Fibroblast of lung (primary cell): Measurements from ENCODE around the gene TMEM269.

Source experiments
- EZH2 ChIP-seq: IDR thresholded peaks from 2 replicates; pipeline ENCODE4 v1.5.1; 2012; ENCODE audit warnings: low read length, control low read depth, mild to moderate bottlenecking; ENCODE audit errors: missing control alignments
- TF ChIP-seq, protein P1 (sequence below), 2 donors: IDR thresholded peaks in 1 of 2; conservative IDR thresholded peaks in 1 of 2; 1 replicate in 1 of 2; 2 replicates in 1 of 2; pipeline ENCODE4 v1.5.1; 2011 to 2012; ENCODE audit warnings: low read length in 2 of 2, control low read depth in 1 of 2, inconsistent platforms in 1 of 2, low read depth in 1 of 2, mild to moderate bottlenecking in 1 of 2

DNA sequence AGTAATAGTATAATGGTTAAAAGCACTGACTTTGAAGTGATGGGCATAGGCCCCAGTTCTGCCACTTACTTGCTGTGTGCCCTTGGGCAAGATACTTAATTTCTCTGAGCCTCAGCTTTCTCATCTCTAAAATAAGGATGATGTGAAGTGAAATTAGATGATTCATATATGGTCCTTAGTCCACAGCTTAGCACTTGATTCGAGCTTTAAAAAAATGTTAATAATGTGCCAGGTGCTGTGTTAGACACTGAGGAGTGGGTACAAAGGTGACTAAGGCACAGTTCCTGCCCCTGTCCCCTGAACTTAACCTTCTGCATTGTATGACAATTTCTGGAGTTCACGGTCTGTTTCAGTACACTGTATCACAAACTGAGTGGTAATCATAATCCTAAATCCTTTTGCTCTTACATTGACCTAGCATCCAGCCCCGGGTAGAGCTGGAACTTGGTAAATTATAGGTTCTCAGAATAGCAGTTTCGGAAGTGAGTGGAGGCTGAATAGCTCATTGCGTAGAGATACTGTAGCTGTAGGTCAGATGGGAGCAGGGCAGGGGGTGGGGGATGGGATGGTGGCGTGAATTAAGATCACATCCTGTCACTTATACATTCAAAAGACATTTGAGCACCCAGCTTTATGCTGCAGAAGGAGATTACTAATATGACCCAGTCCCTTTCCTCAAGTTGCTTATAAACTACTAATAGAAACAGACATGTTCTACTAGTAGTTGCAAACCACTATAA is 63.1 kb downstream of the TMEM269 start:
- TF ChIP-seq, protein P1, sequence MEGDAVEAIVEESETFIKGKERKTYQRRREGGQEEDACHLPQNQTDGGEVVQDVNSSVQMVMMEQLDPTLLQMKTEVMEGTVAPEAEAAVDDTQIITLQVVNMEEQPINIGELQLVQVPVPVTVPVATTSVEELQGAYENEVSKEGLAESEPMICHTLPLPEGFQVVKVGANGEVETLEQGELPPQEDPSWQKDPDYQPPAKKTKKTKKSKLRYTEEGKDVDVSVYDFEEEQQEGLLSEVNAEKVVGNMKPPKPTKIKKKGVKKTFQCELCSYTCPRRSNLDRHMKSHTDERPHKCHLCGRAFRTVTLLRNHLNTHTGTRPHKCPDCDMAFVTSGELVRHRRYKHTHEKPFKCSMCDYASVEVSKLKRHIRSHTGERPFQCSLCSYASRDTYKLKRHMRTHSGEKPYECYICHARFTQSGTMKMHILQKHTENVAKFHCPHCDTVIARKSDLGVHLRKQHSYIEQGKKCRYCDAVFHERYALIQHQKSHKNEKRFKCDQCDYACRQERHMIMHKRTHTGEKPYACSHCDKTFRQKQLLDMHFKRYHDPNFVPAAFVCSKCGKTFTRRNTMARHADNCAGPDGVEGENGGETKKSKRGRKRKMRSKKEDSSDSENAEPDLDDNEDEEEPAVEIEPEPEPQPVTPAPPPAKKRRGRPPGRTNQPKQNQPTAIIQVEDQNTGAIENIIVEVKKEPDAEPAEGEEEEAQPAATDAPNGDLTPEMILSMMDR (conservative IDR thresholded peaks at IDR 0.05 in 1 of 2, IDR thresholded peaks at IDR 0.05 in 1 of 2; ENCODE audit: low read depth in 1 of 2, low read length in 2 of 2): no peak
- no peak for TF ChIP-seq EZH2
